Natural killer cell (primary cell): ENCODE results near the gene PLEKHN1. TPM values are rescaled to one million over a fixed set of nuclear protein-coding genes. Genes with fewer than 3 reads are reported as not detected.

ENCODE experiments used
- ATAC-seq, 3 donors: fragments of 150-1000 bp in 2 of 3; fragments of 200-7000 bp in 1 of 3; cut with Tn5 transposase; 1 replicate in 1 of 3; 2 replicates in 2 of 3; pipeline ENCODE4 v1.10.0; 2021; ENCODE audit warnings: mild to moderate bottlenecking in 2 of 3, moderate library complexity in 2 of 3
- DNase-seq, 2 donors: peaks; one replicate each; pipeline versions ENCODE4 v3.0.0 to v3.0.0-alpha.2; 2013 to 2021; ENCODE audit warnings: mixed read lengths in 1 of 2
- H3K27ac ChIP-seq: one replicate; pipeline ENCODE4 v1.5.1; 2013; ENCODE audit warnings: mild to moderate bottlenecking, low read length
- H3K27me3 ChIP-seq: one replicate; pipeline ENCODE4 v1.6.1; 2013; ENCODE audit warnings: low read length; ENCODE audit not compliant: control insufficient read depth, insufficient read depth
- H3K36me3 ChIP-seq: one replicate; pipeline ENCODE4 v1.6.1; 2013; ENCODE audit warnings: low read length; ENCODE audit not compliant: control insufficient read depth, insufficient read depth
- H3K4me1 ChIP-seq: one replicate; pipeline ENCODE4 v1.6.1; 2013; ENCODE audit warnings: low read length; ENCODE audit not compliant: control insufficient read depth, insufficient read depth
- H3K4me3 ChIP-seq: one replicate; pipeline ENCODE4 v1.5.1; 2013; ENCODE audit warnings: low read length
- H3K9me3 ChIP-seq: one replicate; pipeline ENCODE4 v1.6.1; 2013; ENCODE audit warnings: low read length; ENCODE audit not compliant: control insufficient read depth, insufficient read depth
- H3K27ac Mint-ChIP-seq, 2 donors: one replicate each; pipeline ENCODE4 v1.8.0; 2022; ENCODE audit warnings: mild to moderate bottlenecking in 2 of 2, mixed read lengths in 2 of 2, moderate library complexity in 1 of 2
- H3K27me3 Mint-ChIP-seq, 2 donors: one replicate each; pipeline ENCODE4 v1.8.0; 2022; ENCODE audit warnings: low read depth in 2 of 2, mixed read lengths in 2 of 2
- H3K36me3 Mint-ChIP-seq: one replicate; pipeline ENCODE4 v1.8.0; 2022; ENCODE audit warnings: mixed read lengths
- H3K4me1 Mint-ChIP-seq, 2 donors: one replicate each; pipeline ENCODE4 v1.8.0; 2022; ENCODE audit warnings: mixed read lengths in 2 of 2
- H3K4me3 Mint-ChIP-seq: one replicate; pipeline ENCODE4 v1.8.0; 2022; ENCODE audit warnings: mild to moderate bottlenecking, moderate library complexity, mixed read lengths
- H3K9me3 Mint-ChIP-seq, 2 donors: one replicate each; pipeline ENCODE4 v1.8.0; 2022; ENCODE audit warnings: mixed read lengths in 2 of 2
- WGBS: methylation state at CpG from one replicate; pipeline ENCODE4 v1.1.7; 2013; ENCODE audit warnings: missing lambda C conversion rate; ENCODE audit not compliant: insufficient coverage; 5-methylcytosine and 5-hydroxymethylcytosine counted together
- intact Hi-C: fragments of 100-400 bp; cut with micrococcal nuclease; formaldehyde crosslinking; loops from one replicate; pipeline ENCODE4 v1.14.2; 2022
- total RNA-seq, 4 donors: library from RNA; stranded (reverse); fragments of 120-200 nt in 1 of 4; gene quantifications; one replicate each; pipeline versions ENCODE4 v1.2.3 to v1.2.4, GENCODE V29; 2013 to 2022
- TF ChIP-seq, protein P1 (sequence below): fragments of 200-600 bp; IDR thresholded peaks from one replicate; pipeline ENCODE4 v1.8.0; 2022; ENCODE audit warnings: antibody characterized with exemption

Gene PLEKHN1
- total RNA-seq, 3 donors from 2014 or later (not counting 1 experiment from before 2014, with no cell fraction given), result 1.3 to 1.9 (median 1.3) TPM

DNA sequence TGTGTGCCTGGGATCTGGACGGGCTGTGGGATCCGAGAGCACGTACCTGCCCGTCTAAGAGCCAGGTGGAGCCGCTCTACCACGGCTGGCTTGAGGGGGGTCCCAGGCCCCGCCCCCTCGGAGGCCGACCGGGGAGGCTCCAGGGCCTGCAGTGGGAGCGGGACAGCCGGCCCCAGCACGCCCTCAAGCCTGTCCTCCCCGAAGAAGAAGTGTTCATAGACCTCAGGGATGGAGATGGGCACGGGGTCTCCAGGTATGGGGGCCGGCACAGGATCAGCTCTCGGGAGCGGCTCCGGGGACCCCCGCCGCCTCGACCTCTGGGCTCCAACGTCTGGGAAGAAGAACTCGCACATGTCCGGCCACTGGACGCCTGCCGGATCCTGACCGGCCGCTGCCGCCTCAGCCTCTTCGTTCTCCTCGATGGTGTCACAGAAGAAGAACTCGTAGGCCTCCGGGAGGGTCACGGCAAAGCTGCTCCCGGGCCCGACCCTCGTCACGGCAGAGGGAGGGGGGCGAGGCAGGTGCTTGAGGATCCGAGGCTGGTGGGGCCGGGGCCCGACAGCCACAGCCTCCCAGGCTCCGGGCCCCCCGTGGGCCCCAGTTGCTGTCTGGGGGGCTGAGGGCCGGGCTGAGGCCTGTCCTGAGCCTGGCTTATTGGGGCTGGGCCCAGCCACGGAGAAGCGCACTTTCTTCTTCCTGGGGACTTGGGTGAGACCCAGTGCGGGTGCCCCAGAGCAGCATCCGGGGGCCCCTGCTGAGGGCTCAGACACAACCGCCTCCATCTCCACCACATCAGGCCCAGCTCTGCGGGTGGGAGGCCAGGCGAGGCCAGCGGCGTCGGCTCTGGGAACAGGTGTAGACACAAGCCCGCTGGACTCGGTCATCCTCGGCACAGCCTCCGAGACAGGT, 12.8 kb downstream of the PLEKHN1 start:
- Mint-ChIP-seq H3K27me3 (peaks cover 0 to 15% of the 10 kb centered on the region in 2 donors), H3K9me3 (no peaks in the 10 kb centered on the region), H3K27ac (no peak overlapping the region), H3K36me3 (no peaks in the 10 kb centered on the region), H3K4me1 (peaks cover 0 to 8% of the 10 kb centered on the region in 2 donors), H3K4me3 (no peak overlapping the region)
- no peaks in the 10 kb centered on the region for H3K36me3 ChIP-seq
- H3K27ac ChIP-seq, result no peak overlapping the region
- WGBS, result 91% methylated on average over 60 of the region's 60 CpGs
- no peaks in the 10 kb centered on the region for H3K9me3 ChIP-seq
- no peak overlapping the region for H3K4me3 ChIP-seq
- intact Hi-C loops, result no loop called here
- no peak for DNase-seq
- H3K4me1 ChIP-seq, result peaks cover 12% of the 10 kb centered on the region
- ATAC-seq, result no peak
- no peaks in the 10 kb centered on the region for H3K27me3 ChIP-seq
- TF ChIP-seq, protein P1, sequence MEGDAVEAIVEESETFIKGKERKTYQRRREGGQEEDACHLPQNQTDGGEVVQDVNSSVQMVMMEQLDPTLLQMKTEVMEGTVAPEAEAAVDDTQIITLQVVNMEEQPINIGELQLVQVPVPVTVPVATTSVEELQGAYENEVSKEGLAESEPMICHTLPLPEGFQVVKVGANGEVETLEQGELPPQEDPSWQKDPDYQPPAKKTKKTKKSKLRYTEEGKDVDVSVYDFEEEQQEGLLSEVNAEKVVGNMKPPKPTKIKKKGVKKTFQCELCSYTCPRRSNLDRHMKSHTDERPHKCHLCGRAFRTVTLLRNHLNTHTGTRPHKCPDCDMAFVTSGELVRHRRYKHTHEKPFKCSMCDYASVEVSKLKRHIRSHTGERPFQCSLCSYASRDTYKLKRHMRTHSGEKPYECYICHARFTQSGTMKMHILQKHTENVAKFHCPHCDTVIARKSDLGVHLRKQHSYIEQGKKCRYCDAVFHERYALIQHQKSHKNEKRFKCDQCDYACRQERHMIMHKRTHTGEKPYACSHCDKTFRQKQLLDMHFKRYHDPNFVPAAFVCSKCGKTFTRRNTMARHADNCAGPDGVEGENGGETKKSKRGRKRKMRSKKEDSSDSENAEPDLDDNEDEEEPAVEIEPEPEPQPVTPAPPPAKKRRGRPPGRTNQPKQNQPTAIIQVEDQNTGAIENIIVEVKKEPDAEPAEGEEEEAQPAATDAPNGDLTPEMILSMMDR, result no peak

DNA sequence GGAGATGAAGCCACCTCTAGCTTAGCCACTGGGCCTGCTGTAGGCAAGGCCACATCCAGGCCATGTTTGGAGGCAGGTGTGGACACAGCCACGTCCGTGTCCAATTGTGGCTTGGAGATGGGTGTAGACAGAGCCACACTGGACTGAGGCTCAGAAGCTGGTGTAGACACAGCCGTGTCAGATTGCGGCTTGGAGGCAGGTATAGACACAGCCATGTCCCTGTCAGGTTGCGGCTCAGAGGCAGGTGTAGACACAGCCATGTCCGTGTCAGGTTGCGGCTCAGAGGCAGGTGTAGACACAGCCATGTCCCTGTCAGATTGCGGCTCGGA, 13.4 kb downstream of the PLEKHN1 start:
- TF ChIP-seq, protein P1, result no peak
- Mint-ChIP-seq H3K9me3 (no peaks in the 10 kb centered on the region), H3K4me3 (no peak overlapping the region), H3K36me3 (no peaks in the 10 kb centered on the region), H3K4me1 (peaks cover 0 to 8% of the 10 kb centered on the region in 2 donors), H3K27ac (no peak overlapping the region), H3K27me3 (peaks cover 0 to 15% of the 10 kb centered on the region in 2 donors)
- Histone ChIP-seq H3K9me3 (no peaks in the 10 kb centered on the region), H3K27me3 (no peaks in the 10 kb centered on the region), H3K27ac (no peak overlapping the region), H3K36me3 (no peaks in the 10 kb centered on the region), H3K4me3 (no peak overlapping the region), H3K4me1 (peaks cover 12% of the 10 kb centered on the region)
- DNase-seq (no peak), ATAC-seq (no peak)
- intact Hi-C loops, result loop anchor here (5.0 kb wide), 1 partner anchor 313 kb away; no protein-coding TSS in a partner anchor
- WGBS, result 92% methylated on average over 9 of the region's 9 CpGs

GRCh38 chr1:980137-980571, 13.9 kb downstream of the PLEKHN1 start:
- Histone ChIP-seq H3K27me3 (no peaks in the 10 kb centered on the region), H3K9me3 (no peaks in the 10 kb centered on the region), H3K4me3 (no peak overlapping the region), H3K36me3 (no peaks in the 10 kb centered on the region), H3K27ac (no peak overlapping the region), H3K4me1 (peaks cover 12% of the 10 kb centered on the region)
- WGBS, result 88% methylated on average over 13 of the region's 13 CpGs
- H3K4me1 Mint-ChIP-seq, result peaks cover 0 to 8% of the 10 kb centered on the region in 2 donors
- intact Hi-C loops, result loop anchor here (5.0 kb wide), 1 partner anchor 312 kb away; no protein-coding TSS in a partner anchor
- TF ChIP-seq, protein P1, result no peak
- ATAC-seq (no peak), DNase-seq (no peak)
- H3K4me3 Mint-ChIP-seq, result no peak overlapping the region
- peaks cover 1 to 13% of the 10 kb centered on the region in 2 donors for H3K27me3 Mint-ChIP-seq
- H3K27ac Mint-ChIP-seq, result no peak overlapping the region
- no peaks in the 10 kb centered on the region for H3K36me3 Mint-ChIP-seq
- H3K9me3 Mint-ChIP-seq, result no peaks in the 10 kb centered on the region
